ENCODE data around the gene EZH2.

EZH2 gene

GRCh38 chr7:148806187-148806586 is 77.9 kb downstream of the EZH2 start:
- DNase-seq (ENCODE audit: low read depth), result no peak
- no peak overlapping the region for H3K4me3 ChIP-seq (ENCODE audit: low read depth, low read length)
- TF ChIP-seq CTCF (IDR thresholded peaks at IDR 0.05; ENCODE audit: low read depth, low read length, missing control alignments), result no peak

GRCh38 chr7:148804343-148805235 is 79.5 kb downstream of the EZH2 start:
- no peak for TF ChIP-seq CTCF (IDR thresholded peaks at IDR 0.05; ENCODE audit: low read depth, low read length, missing control alignments)
- DNase-seq (ENCODE audit: low read depth), result no peak
- no peak overlapping the region for H3K4me3 ChIP-seq (ENCODE audit: low read depth, low read length)

- no peak for TF ChIP-seq CTCF (IDR thresholded peaks at IDR 0.05; ENCODE audit: low read depth, low read length, missing control alignments)
- no peak for DNase-seq (ENCODE audit: low read depth)
- no peak overlapping the region for H3K4me3 ChIP-seq (ENCODE audit: low read depth, low read length)
Measured at GRCh38 chr7:148803094-148803493, 81.0 kb downstream of the EZH2 start.

- no peak for DNase-seq (ENCODE audit: low read depth)
- no peak overlapping the region for H3K4me3 ChIP-seq (ENCODE audit: low read depth, low read length)
- TF ChIP-seq CTCF (IDR thresholded peaks at IDR 0.05; ENCODE audit: low read depth, low read length, missing control alignments), result no peak
Measured at GRCh38 chr7:148802101-148802493, 82.0 kb downstream of the EZH2 start.

GRCh38 chr7:148800677-148801076 is 83.4 kb downstream of the EZH2 start:
- TF ChIP-seq CTCF (IDR thresholded peaks at IDR 0.05; ENCODE audit: low read depth, low read length, missing control alignments), result no peak
- DNase-seq (ENCODE audit: low read depth), result no peak
- H3K4me3 ChIP-seq (ENCODE audit: low read depth, low read length), result no peak overlapping the region

GRCh38 chr7:148799893-148800555 is 84.1 kb downstream of the EZH2 start:
- H3K4me3 ChIP-seq (ENCODE audit: low read depth, low read length), result no peak overlapping the region
- TF ChIP-seq CTCF (IDR thresholded peaks at IDR 0.05; ENCODE audit: low read depth, low read length, missing control alignments), result no peak
- no peak for DNase-seq (ENCODE audit: low read depth)

Data from GM12864 (cell line).